H1 (cell line): Measurements from ENCODE around the gene CUTC.

ENCODE experiments used
- BACH1 ChIP-seq: IDR thresholded peaks from 2 replicates; pipeline ENCODE4 v1.6.1; 2012; ENCODE audit warnings: low read length, improper control_type of control experiment
- HDAC6 ChIP-seq: IDR thresholded peaks from one replicate; pipeline ENCODE4 v1.7.1; 2012; ENCODE audit warnings: low read depth, mild to moderate bottlenecking, inconsistent platforms, low read length, moderate library complexity
- KDM1A ChIP-seq: fragments of 200-600, 300-600 bp; sonication (generic); IDR thresholded peaks from 2 replicates; pipeline ENCODE4 v1.7.1; 2016; ENCODE audit warnings: mild to moderate bottlenecking, low read length, borderline replicate concordance
- KDM5A ChIP-seq: fragments of 200-600 bp; IDR thresholded peaks from 2 replicates; pipeline ENCODE4 v1.7.1; 2012; ENCODE audit warnings: mild to moderate bottlenecking, low read length, inconsistent platforms, mixed read lengths
- POLR2A ChIP-seq, 2 experiments: IDR thresholded peaks; 1 replicate in 1 of 2; 2 replicates in 1 of 2; pipeline ENCODE4 v1.6.1; 2011; ENCODE audit warnings: low read depth in 2 of 2, low read length in 2 of 2, mild to moderate bottlenecking in 2 of 2; ENCODE audit errors: control extremely low read depth in 1 of 2
- TEAD4 ChIP-seq: IDR thresholded peaks from 2 replicates; pipeline ENCODE4 v1.6.1; 2012; ENCODE audit warnings: low read depth, low read length, inconsistent platforms, mixed read lengths
- TF ChIP-seq, protein P1 (sequence below), 3 experiments: IDR thresholded peaks; 1 replicate in 2 of 3; 2 replicates in 1 of 3; pipeline versions ENCODE4 v1.5.1 to v1.6.1; 2011; ENCODE audit warnings: low read length in 3 of 3, mild to moderate bottlenecking in 3 of 3, inconsistent platforms in 2 of 3, low read depth in 1 of 3, moderate library complexity in 1 of 3; ENCODE audit not compliant: insufficient read depth in 1 of 3; ENCODE audit errors: control extremely low read depth in 1 of 3

GRCh38 chr10:99784727-99785441 is 52.9 kb downstream of the CUTC start:
- TF ChIP-seq POLR2A (IDR thresholded peaks at IDR 0.05; ENCODE audit: control extremely low read depth in 1 of 2, low read depth in 2 of 2, low read length in 2 of 2) (no peak), HDAC6 (no peak), TEAD4 (no peak), KDM1A (no peak), BACH1 (no peak), KDM5A (no peak)
- TF ChIP-seq, protein P1, sequence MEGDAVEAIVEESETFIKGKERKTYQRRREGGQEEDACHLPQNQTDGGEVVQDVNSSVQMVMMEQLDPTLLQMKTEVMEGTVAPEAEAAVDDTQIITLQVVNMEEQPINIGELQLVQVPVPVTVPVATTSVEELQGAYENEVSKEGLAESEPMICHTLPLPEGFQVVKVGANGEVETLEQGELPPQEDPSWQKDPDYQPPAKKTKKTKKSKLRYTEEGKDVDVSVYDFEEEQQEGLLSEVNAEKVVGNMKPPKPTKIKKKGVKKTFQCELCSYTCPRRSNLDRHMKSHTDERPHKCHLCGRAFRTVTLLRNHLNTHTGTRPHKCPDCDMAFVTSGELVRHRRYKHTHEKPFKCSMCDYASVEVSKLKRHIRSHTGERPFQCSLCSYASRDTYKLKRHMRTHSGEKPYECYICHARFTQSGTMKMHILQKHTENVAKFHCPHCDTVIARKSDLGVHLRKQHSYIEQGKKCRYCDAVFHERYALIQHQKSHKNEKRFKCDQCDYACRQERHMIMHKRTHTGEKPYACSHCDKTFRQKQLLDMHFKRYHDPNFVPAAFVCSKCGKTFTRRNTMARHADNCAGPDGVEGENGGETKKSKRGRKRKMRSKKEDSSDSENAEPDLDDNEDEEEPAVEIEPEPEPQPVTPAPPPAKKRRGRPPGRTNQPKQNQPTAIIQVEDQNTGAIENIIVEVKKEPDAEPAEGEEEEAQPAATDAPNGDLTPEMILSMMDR (IDR thresholded peaks at IDR 0.05; ENCODE audit: control extremely low read depth in 1 of 3, insufficient read depth in 1 of 3, low read depth in 1 of 3, low read length in 3 of 3): no peak
